Activated CD4-positive, alpha-beta memory T cell treated with anti-CD3 and anti-CD28 coated beads for 36 hours (primary cell): Measurements from ENCODE around the gene ABHD1. TPM values are rescaled to one million over a fixed set of nuclear protein-coding genes. Genes with fewer than 3 reads are reported as not detected.
A peak's percentile ranks its signal among the peaks of the same experiment; 100 is the strongest.

Experiments
- CTCF ChIA-PET: fragments of 350-600 bp; sonication (Branson Sonifier 250); formaldehyde crosslinking; loops from one replicate; lab custom pipeline; 2021; ENCODE audit warnings: antibody characterized with exemption, inconsistent platforms; lab: Charles Lee
- POLR2A ChIA-PET: fragments of 350-600 bp; sonication (Branson Sonifier 250); formaldehyde crosslinking; loops from one replicate; lab custom pipeline; 2021; ENCODE audit warnings: antibody characterized with exemption; lab: Charles Lee
- DNase-seq: peaks from one replicate; pipeline ENCODE4 v3.0.0-alpha.2; 2020
- H3K27ac Mint-ChIP-seq: one replicate; pipeline ENCODE4 v1.8.0; 2021; ENCODE audit warnings: mixed read lengths
- H3K27me3 Mint-ChIP-seq: one replicate; pipeline ENCODE4 v1.8.0; 2021; ENCODE audit warnings: mixed read lengths
- H3K36me3 Mint-ChIP-seq: one replicate; pipeline ENCODE4 v1.8.0; 2021; ENCODE audit warnings: mixed read lengths
- H3K4me1 Mint-ChIP-seq: one replicate; pipeline ENCODE4 v1.8.0; 2021; ENCODE audit warnings: low read depth, mixed read lengths
- H3K4me3 Mint-ChIP-seq: one replicate; pipeline ENCODE4 v1.8.0; 2021; ENCODE audit warnings: mild to moderate bottlenecking, mixed read lengths
- H3K9me3 Mint-ChIP-seq: one replicate; pipeline ENCODE4 v1.8.0; 2021; ENCODE audit warnings: mixed read lengths
- intact Hi-C: fragments of 100-400 bp; cut with micrococcal nuclease; formaldehyde crosslinking; loops from one replicate; pipeline ENCODE4 v1.15.1; 2023
- total RNA-seq, 2 experiments: library from RNA; stranded (reverse); gene quantifications; one replicate each; pipeline ENCODE4 v1.2.3, GENCODE V29; 2021

The ABHD1 gene
- total RNA-seq, 2 experiments from 2014 or later: 0.29 to 0.76 TPM

DNA sequence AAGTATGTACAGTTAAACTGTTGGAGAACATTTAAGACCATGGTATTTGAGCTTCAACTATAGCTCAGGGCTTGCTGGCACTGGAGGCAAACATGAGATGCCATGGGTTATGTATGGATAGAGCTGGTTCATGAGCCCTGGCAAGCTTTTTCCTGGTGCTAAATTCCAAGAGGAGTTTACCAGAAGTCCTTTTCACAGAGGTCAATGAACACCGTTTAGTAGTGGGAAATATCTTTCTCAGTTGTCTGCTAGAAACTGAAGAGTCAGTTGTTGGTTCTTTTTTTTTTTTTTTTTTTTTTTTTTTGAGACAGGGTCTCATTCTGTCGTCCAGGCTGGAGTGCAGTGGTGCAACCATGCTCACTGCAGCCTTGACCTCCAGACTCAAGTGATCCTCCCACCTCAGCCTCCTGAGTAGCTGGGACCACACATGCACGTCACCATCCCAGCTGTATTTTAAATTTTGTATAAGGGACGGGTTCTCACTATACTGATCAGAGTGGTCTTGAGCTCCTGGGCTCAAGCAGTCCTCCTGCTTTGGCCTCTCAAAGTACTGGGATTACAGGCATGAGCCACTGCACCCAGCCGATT, 35.7 kb upstream of the ABHD1 start:
- ChIA-PET POLR2A (interaction anchor here (1.6 kb wide), 1 partner anchor 15 kb away, joined by 5 read pairs; no protein-coding TSS in a partner anchor), CTCF (interaction anchor here (0.6 to 3.0 kb wide), 9 partner anchors 8 to 408 kb away, joined by 3 to 15 read pairs (median 4); no protein-coding TSS in a partner anchor)
- intact Hi-C loops: loop anchor here (1.0 to 5.0 kb wide), 3 partner anchors 8 to 124 kb away; partner anchors contain the start of genes ATRAID, PREB and SLC5A6
- Mint-ChIP-seq H3K9me3 (no peaks in the 10 kb centered on the region), H3K4me1 (peaks cover 13% of the 10 kb centered on the region), H3K4me3 (peak overlapping the region; percentile 81), H3K27me3 (no peaks in the 10 kb centered on the region), H3K36me3 (no peaks in the 10 kb centered on the region), H3K27ac (no peak overlapping the region)
- no peak for DNase-seq

DNA sequence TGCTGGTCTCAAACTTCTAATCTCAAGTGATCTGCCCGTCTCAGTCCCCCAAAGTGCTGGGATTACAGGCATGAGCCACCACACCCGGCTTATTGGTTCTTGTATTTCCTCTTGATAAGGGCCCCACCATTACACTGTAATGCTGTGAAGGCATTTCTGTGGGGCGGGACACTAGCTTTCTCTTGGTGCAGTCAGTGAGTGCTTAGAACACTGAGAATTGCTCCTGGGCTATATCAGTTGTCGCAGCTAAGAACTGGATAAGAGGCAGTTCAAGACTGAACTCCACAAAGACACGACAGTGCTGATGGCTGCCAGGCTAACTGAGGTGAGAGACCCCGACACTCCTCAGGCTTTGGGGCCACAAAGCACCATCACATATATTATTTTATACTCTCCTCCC, 35.0 kb upstream of the ABHD1 start:
- ChIA-PET POLR2A (interaction anchor here (0.5 kb wide), 1 partner anchor 52 kb away, joined by 3 read pairs; no protein-coding TSS in a partner anchor), CTCF (interaction anchor here (0.6 to 3.0 kb wide), 4 partner anchors 10 to 215 kb away, joined by 3 to 15 read pairs (median 6); no protein-coding TSS in a partner anchor)
- Mint-ChIP-seq H3K36me3 (no peaks in the 10 kb centered on the region), H3K9me3 (no peaks in the 10 kb centered on the region), H3K4me3 (no peak overlapping the region), H3K27ac (no peak overlapping the region), H3K27me3 (no peaks in the 10 kb centered on the region), H3K4me1 (peaks cover 13% of the 10 kb centered on the region)
- intact Hi-C loops: loop anchor here (5.0 kb wide), 2 partner anchors 44 to 124 kb away; partner anchors contain the start of genes ATRAID, PREB and SLC5A6
- no peak for DNase-seq

DNA sequence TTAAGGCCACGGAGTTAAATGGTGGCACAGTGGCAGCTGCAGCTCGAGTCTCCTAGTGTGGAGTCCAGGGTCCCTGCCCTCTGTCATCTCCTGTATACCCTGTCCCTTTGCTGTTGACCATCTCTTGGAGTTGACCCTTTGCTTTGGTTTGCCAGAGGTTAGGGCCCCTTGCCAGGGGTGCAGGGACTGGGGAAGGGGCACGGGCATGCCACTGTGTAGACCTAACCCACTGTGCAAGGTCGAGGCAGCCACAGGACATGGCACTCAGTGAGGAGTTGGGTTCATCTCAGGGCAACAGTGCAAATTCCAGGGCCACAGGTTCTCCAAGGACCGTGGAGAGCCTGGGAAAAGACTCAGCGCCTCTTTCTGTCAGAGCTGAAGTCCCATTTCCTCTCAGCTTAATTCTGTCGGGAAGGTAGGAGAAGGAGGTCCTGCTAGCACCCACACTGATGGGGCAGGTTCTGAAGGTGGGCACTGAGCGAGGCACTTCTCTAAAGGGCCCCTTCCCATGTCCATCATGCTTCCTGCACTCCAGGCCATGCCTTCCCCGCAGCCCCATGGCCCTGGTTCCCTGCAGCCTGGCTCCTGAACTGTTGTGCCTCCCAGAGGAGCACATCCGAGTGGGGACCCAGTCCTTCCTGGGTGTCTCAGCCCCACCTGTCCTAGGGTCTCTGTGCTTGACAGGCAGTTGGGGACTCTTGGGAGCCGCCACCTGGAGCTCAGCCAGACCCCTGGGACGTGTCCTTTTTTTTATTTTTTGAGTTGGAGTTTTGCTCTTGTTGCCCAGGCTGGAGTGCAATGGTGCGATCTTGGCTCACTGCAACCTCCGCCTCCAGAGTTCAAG, 34.3 kb upstream of the ABHD1 start:
- ChIA-PET CTCF (interaction anchor here (1.2 to 3.0 kb wide), 3 partner anchors 9 to 127 kb away, joined by 4 to 15 read pairs (median 4); no protein-coding TSS in a partner anchor), POLR2A (interaction anchor here (0.5 kb wide), 1 partner anchor 52 kb away, joined by 3 read pairs; no protein-coding TSS in a partner anchor)
- Mint-ChIP-seq H3K27ac (no peak overlapping the region), H3K9me3 (no peaks in the 10 kb centered on the region), H3K4me3 (no peak overlapping the region), H3K27me3 (no peaks in the 10 kb centered on the region), H3K36me3 (no peaks in the 10 kb centered on the region), H3K4me1 (peaks cover 13% of the 10 kb centered on the region)
- DNase-seq: no peak
- intact Hi-C loops: loop anchor here (5.0 kb wide), 2 partner anchors 43 to 123 kb away; partner anchors contain the start of genes ATRAID, PREB and SLC5A6

DNA sequence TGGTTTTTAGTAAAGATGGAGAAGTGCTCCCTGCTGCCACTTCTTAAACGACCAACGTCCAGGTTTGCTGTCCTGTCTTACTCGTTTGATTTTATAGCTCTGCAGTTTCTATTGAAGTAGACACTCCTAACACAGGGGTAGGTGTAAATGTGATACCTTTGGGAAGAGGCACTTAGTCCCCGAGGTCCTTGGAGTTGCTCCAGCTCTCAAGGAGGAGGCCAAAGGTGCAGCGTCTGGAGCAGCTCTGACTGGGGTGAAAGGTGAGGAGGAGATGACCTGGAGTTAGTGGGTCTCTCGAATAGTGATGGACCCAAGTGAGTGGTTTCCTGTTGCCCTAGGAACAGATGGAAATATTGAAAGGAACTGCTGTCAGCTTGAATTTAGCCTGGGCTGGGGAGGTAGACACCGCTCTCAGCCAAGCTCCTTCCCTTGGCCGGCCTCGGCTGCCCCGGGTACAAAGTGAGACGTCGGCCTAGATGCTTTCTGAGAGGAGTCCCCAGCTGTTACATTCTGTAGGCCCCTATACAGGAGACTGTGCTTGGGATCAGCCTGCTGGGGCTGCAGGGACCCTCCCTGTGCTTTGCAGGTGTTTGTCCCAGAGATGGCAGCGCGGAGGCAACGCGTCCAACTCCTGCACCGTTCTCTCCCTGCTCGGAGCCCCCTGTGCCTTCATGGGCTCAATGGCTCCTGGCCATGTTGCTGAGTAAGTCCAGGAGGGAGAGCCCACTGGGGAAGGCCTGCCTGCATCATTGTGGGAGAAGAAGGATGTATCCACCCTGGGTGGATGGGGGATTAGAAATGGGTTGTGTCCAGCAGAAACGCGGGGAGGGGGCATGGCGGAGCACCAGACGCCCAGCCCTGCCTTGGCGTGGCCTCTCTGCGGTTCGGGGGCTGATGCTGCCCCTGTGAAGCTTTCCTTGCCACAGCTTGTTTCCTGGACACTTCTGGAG, 31.6 kb upstream of the ABHD1 start:
- H3K27ac Mint-ChIP-seq: no peak overlapping the region
- CTCF ChIA-PET: interaction anchor here (1.2 to 1.7 kb wide), 2 partner anchors 11 to 42 kb away, joined by 3 to 4 read pairs; no protein-coding TSS in a partner anchor
- POLR2A ChIA-PET: no interaction called here

DNA sequence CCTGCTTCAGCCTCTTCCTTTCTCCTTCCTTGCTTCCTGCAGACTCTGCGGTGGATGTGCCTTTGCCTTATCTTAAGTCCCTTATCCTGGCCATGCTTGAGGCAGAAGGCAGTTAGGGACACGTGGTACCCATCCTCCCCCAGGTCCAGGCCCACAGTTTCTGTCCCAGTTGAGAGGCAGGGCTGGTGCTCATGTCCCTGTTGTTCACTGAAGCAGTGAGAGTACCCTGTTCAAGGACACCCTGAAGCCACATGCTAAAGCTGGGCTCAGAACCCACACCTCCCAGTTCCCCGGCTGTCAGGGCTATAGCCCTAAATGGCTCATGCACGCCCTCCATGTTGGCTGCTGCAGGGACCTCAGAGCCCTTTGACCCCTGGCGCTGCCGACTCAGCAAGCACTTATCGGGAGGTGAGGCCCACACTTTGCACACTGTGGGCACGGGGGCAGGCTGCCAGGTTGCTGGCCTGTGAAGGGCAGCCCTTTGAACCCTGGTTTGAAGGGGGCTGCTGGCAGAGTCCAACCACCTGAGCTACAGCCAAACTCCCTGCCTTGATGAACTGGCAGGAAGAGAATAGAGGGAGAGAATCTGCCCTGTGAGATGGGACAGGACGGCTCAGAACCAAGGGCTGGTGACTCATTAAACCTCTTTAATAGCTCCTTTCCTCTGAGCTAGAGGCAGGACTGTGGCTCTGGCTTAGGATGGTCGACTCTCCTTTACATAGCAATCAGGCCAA, 30.8 kb upstream of the ABHD1 start:
- CTCF ChIA-PET: interaction anchor here (0.9 to 1.7 kb wide), 3 partner anchors 10 to 42 kb away, joined by 3 to 4 read pairs (median 3); partner anchors contain the start of gene AGBL5
- no peak for DNase-seq
- intact Hi-C loops: no loop called here
- Mint-ChIP-seq H3K4me3 (no peak overlapping the region), H3K27ac (no peak overlapping the region), H3K27me3 (no peaks in the 10 kb centered on the region), H3K4me1 (peaks cover 9% of the 10 kb centered on the region), H3K36me3 (no peaks in the 10 kb centered on the region), H3K9me3 (no peaks in the 10 kb centered on the region)
- POLR2A ChIA-PET: no interaction called here

More for the DNA sequence above, 31.6 kb upstream of the ABHD1 start:
- Mint-ChIP-seq H3K36me3 (no peaks in the 10 kb centered on the region), H3K4me1 (peaks cover 16% of the 10 kb centered on the region), H3K27me3 (no peaks in the 10 kb centered on the region), H3K9me3 (no peaks in the 10 kb centered on the region), H3K4me3 (no peak overlapping the region)
- intact Hi-C loops: no loop called here
- DNase-seq: no peak

GRCh38 chr2:27093430-27094352, 29.9 kb upstream of the ABHD1 start:
- ChIA-PET POLR2A (no interaction called here), CTCF (interaction anchor here (0.9 to 1.7 kb wide), 4 partner anchors 8 to 42 kb away, joined by 3 to 4 read pairs (median 4); partner anchors contain the start of gene AGBL5)
- Mint-ChIP-seq H3K9me3 (no peaks in the 10 kb centered on the region), H3K4me1 (peaks cover 9% of the 10 kb centered on the region), H3K27me3 (no peaks in the 10 kb centered on the region), H3K4me3 (no peak overlapping the region), H3K36me3 (no peaks in the 10 kb centered on the region), H3K27ac (no peak overlapping the region)
- intact Hi-C loops: no loop called here
- no peak for DNase-seq

DNA sequence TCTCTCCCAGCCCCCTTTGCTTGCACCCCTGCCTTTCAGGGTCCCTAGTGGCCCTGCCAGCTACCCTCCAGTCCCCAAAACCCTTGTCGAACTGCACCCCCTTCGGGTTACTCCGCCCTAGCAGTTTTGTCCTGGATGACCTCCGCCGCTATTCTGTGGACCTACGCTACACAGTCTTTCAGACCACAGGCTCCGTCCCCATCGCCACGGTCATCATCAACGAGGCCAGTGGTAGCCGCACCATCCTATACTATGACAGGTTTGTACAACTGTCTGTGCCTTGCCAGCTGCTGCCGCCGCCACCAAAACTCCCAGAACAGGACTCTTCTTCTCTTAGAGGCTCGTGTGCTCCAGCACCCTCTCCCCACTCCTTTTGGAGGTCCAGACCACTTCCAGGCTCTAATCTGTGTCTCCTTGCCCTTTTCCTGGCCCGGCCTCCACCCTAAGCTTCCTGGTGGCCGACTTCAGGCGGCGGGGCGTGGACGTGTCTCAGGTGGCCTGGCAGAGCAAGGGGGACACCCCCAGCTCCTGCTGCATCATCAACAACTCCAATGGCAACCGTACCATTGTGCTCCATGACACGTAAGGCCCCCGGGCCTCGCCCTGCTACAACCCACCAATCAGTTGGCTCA, 29.1 kb upstream of the ABHD1 start:
- H3K27ac Mint-ChIP-seq: no peak overlapping the region
- peaks cover 9% of the 10 kb centered on the region for H3K4me1 Mint-ChIP-seq
- H3K4me3 Mint-ChIP-seq: no peak overlapping the region
- H3K27me3 Mint-ChIP-seq: no peaks in the 10 kb centered on the region
- intact Hi-C loops: no loop called here
- POLR2A ChIA-PET: no interaction called here
- H3K9me3 Mint-ChIP-seq: no peaks in the 10 kb centered on the region
- no peaks in the 10 kb centered on the region for H3K36me3 Mint-ChIP-seq
- DNase-seq: no peak
- CTCF ChIA-PET: interaction anchor here (1.1 to 1.2 kb wide), 2 partner anchors 9 to 12 kb away, joined by 3 to 4 read pairs; no protein-coding TSS in a partner anchor

- H3K4me3 Mint-ChIP-seq: no peak overlapping the region
- H3K27ac Mint-ChIP-seq: no peak overlapping the region
- ChIA-PET CTCF (interaction anchor here (1.0 to 8.0 kb wide), 2 partner anchors 186 to 207 kb away, joined by 3 to 82 read pairs; partner anchors contain the start of gene TRIM54), POLR2A (no interaction called here)
- H3K4me1 Mint-ChIP-seq: peaks cover 9% of the 10 kb centered on the region
- DNase-seq: no peak
- H3K9me3 Mint-ChIP-seq: no peaks in the 10 kb centered on the region
- intact Hi-C loops: no loop called here
- H3K27me3 Mint-ChIP-seq: no peaks in the 10 kb centered on the region
- H3K36me3 Mint-ChIP-seq: no peaks in the 10 kb centered on the region
These were observed 28.2 kb upstream of the ABHD1 start for GRCh38 chr2:27095427-27095744.

DNA sequence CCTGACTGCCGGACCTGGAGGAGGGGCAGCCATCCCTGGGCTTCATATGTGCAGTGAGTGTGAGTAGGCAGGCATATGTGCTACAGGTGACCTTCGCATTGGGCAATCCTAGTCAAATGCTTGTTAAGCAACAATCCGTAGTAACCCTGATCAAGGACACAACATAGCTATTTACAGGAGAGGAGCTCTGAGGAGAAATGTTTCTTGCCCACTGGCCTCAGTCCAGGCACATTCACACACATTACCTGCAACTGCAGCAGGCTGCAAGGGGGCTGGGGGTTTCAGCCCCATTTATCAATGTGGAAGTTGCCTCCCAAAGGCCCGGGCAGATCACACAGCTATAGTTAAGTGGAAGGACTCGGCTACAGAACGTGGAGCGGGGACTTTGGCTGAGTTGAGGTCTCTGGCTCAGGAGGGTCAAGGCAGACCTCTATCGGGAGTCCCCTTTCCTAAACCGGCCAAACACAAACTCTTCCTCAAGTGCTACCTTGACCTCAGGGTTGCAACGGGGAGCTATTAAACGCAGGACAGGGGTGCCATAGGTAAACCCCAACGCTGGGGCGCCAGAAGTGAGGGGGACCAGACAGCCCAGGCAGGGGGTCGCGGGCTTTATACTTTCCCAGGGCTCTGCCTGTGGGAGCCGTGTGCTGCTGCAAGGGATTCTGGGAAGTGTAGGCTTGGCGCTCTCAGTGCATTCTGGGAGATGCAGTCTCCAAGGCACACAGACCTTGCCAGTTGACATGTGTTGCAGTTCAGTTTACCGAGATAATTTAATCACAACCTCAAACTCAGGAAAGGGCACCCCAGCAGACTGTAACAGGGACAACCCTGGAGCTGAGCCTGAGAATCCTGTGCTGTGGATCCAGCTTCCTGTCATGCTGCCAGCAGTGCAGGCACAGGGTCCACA, 27.6 kb upstream of the ABHD1 start:
- ChIA-PET POLR2A (no interaction called here), CTCF (interaction anchor here (0.8 to 8.0 kb wide), 8 partner anchors 9 to 207 kb away, joined by 3 to 82 read pairs (median 4); partner anchors contain the start of genes CAD, KHK and TRIM54)
- H3K27ac Mint-ChIP-seq: no peak overlapping the region
- peak; percentile 65 for DNase-seq
- H3K9me3 Mint-ChIP-seq: no peaks in the 10 kb centered on the region
- no peaks in the 10 kb centered on the region for H3K27me3 Mint-ChIP-seq
- peak overlapping the region; percentile 31 for H3K4me3 Mint-ChIP-seq
- no peaks in the 10 kb centered on the region for H3K36me3 Mint-ChIP-seq
- peaks cover 9% of the 10 kb centered on the region for H3K4me1 Mint-ChIP-seq
- intact Hi-C loops: loop anchor here (1.0 kb wide), 1 partner anchor 9 kb away; no protein-coding TSS in a partner anchor
